Thyroid gland (tissue), 4 donors: ENCODE measurements around the gene KRT32. TPM values are rescaled to one million over a fixed set of nuclear protein-coding genes. Genes with fewer than 3 reads are reported as not detected.

Experiments
- DNase-seq, 2 donors: peaks; one replicate each; pipeline ENCODE4 v3.0.0-alpha.2; 2019
- H3K27ac ChIP-seq, 3 donors: fragments of 200-600 bp; sonication (generic); 1 replicate in 2 of 3; 2 replicates in 1 of 3; pipeline ENCODE4 v1.5.1; 2016 to 2019; ENCODE audit warnings: mild to moderate bottlenecking in 1 of 3, moderate library complexity in 1 of 3
- H3K27me3 ChIP-seq: fragments of 200-600 bp; sonication (generic); one replicate; pipeline ENCODE4 v1.5.1; 2019
- H3K36me3 ChIP-seq, 2 donors: fragments of 200-600 bp; sonication (generic); one replicate each; pipeline ENCODE4 v1.5.1; 2016 to 2019
- H3K4me1 ChIP-seq, 2 donors: fragments of 200-600 bp; sonication (generic); one replicate each; pipeline ENCODE4 v1.5.1; 2017 to 2019
- H3K4me3 ChIP-seq, 3 donors: fragments of 200-600 bp; sonication (generic); replicated peaks in 1 of 3; 1 replicate in 2 of 3; 2 replicates in 1 of 3; pipeline ENCODE4 v1.5.1; 2016; ENCODE audit warnings: mild to moderate bottlenecking in 1 of 3
- H3K9me3 ChIP-seq: fragments of 200-600 bp; sonication (generic); one replicate; pipeline ENCODE4 v1.5.1; 2017
- POLR2A ChIP-seq, 2 donors: fragments of 450-650 bp; IDR thresholded peaks; one replicate each; pipeline ENCODE4 v1.6.1; 2017; ENCODE audit warnings: antibody characterized with exemption in 2 of 2, mild to moderate bottlenecking in 2 of 2, moderate library complexity in 1 of 2
- WGBS, 2 donors: methylation state at CpG; one replicate each; pipeline ENCODE4 v1.1.5; 2017; 5-methylcytosine and 5-hydroxymethylcytosine counted together
- intact Hi-C: fragments of 100-400 bp; cut with DNase I; formaldehyde crosslinking; loops from one replicate; pipeline ENCODE4 v1.15.1; 2023
- total RNA-seq, 4 donors: library from RNA; depleted of rRNA; stranded (reverse); fragments of >200 nt; gene quantifications; one replicate each; pipeline ENCODE4 v1.2.3, GENCODE V29; 2016
- TF ChIP-seq, protein P1 (sequence below), 6 experiments: fragments of 200-600 bp in 3 of 6; fragments of 450-650 bp in 3 of 6; sonication (generic) in 3 of 6; IDR thresholded peaks; one replicate each; pipeline ENCODE4 v1.5.1; 2016 to 2019; ENCODE audit warnings: antibody characterized with exemption in 6 of 6, mild to moderate bottlenecking in 2 of 6, inconsistent platforms in 1 of 6, moderate library complexity in 1 of 6

The KRT32 gene
- total RNA-seq, 4 donors from 2014 or later, result not detected

DNA sequence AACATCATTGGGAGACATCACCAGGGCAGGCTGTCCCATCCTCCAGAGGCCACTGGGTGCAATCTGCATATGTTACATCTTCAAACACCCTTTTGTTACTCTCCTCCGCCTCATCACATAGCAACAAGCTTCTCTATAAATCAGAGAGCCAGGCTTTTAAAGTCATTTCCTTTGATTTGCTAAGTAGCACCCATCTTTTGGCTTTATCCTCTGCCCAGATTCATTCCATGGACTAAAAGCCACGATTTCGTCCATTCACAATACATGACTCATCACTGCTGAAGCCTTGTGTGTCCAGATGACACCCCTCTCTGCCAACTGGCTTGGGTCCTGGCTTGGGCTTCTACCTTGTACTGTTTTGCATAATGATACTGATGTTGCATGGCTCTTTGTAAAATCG, 24.4 kb downstream of the KRT32 start:
- Histone ChIP-seq H3K27me3 (no peaks in the 10 kb centered on the region), H3K4me1 (no peaks in the 10 kb centered on the region), H3K4me3 (no peak overlapping the region), H3K27ac (no peak overlapping the region), H3K9me3 (no peaks in the 10 kb centered on the region), H3K36me3 (no peaks in the 10 kb centered on the region)
- no peak for TF ChIP-seq POLR2A (IDR thresholded peaks at IDR 0.05)
- TF ChIP-seq, protein P1, sequence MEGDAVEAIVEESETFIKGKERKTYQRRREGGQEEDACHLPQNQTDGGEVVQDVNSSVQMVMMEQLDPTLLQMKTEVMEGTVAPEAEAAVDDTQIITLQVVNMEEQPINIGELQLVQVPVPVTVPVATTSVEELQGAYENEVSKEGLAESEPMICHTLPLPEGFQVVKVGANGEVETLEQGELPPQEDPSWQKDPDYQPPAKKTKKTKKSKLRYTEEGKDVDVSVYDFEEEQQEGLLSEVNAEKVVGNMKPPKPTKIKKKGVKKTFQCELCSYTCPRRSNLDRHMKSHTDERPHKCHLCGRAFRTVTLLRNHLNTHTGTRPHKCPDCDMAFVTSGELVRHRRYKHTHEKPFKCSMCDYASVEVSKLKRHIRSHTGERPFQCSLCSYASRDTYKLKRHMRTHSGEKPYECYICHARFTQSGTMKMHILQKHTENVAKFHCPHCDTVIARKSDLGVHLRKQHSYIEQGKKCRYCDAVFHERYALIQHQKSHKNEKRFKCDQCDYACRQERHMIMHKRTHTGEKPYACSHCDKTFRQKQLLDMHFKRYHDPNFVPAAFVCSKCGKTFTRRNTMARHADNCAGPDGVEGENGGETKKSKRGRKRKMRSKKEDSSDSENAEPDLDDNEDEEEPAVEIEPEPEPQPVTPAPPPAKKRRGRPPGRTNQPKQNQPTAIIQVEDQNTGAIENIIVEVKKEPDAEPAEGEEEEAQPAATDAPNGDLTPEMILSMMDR (IDR thresholded peaks at IDR 0.05), result no peak
- no peak for DNase-seq
- WGBS, 2 donors, result 88 to 91% methylated on average over 4 of the region's 4 CpGs
- intact Hi-C loops, result no loop called here

GRCh38 chr17:41440531-41441033, 26.6 kb downstream of the KRT32 start, which contains the start of gene KRT38:
Gene KRT38, minus strand, starts transcription at chr17:41440983. Its CDS starts 62 bp downstream, at chr17:41440921.
- Histone ChIP-seq H3K27me3 (no peaks in the 10 kb centered on the region), H3K27ac (no peak within 1 kb of the TSS), H3K9me3 (no peaks in the 10 kb centered on the region), H3K4me3 (no peak within 1 kb of the TSS), H3K36me3 (no peaks in the 10 kb centered on the region), H3K4me1 (no peaks in the 10 kb centered on the region)
- TF ChIP-seq, protein P1 (IDR thresholded peaks at IDR 0.05), result no peak
- TF ChIP-seq POLR2A (IDR thresholded peaks at IDR 0.05), result no peak
- DNase-seq, result no peak
- 92 to 99% methylated on average over 10 of the region's 10 CpGs for WGBS, 2 donors
- intact Hi-C loops, result no loop called here

DNA sequence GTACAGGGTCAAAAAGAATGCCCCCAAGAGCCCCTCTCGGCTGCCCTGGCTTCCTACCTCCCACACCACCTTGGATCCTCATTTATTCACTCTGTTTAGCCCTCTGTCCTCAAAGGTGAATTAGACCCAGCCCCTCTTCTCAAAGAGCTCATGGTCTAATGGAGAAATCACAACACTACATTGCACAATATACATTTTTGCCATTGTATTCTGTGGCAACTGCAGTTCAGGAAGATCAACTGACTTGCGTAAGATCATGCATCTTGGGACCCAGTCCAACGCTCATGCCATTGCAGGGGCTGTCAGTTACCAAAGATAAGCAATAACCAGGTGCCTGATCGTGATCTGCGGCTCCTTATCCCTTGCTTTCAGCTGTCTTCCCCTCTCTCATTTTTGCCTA, 27.8 kb downstream of the KRT32 start:
- intact Hi-C loops, result no loop called here
- no peak overlapping the region for H3K4me3 ChIP-seq
- no peak overlapping the region for H3K27ac ChIP-seq
- H3K36me3 ChIP-seq, result no peaks in the 10 kb centered on the region
- no peak for DNase-seq
- no peaks in the 10 kb centered on the region for H3K27me3 ChIP-seq
- H3K4me1 ChIP-seq, result no peaks in the 10 kb centered on the region
- TF ChIP-seq, protein P1 (IDR thresholded peaks at IDR 0.05), result no peak
- TF ChIP-seq POLR2A (IDR thresholded peaks at IDR 0.05), result no peak
- H3K9me3 ChIP-seq, result no peaks in the 10 kb centered on the region
- WGBS, 2 donors, result 71 to 85% methylated on average over 4 to 5 of the region's 5 CpGs

DNA sequence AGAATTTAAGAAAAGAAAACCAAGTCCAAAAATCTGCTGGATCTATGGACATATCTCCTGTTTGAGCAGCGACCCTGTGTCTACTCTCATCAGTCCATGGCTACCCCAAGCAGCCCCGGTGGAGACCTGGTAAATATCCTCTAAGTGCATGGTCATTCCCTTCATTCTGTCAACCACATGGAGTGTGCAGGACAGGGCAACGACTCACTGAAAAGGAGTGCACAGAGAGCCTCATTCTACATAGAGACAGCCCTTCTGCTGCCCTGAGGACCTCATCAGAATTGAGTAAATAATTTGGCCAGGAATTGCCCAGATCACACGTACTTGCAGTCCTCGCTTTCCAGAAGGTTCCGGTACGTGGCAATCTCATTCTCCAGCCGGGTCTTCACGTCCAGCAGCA, 29.4 kb downstream of the KRT32 start:
- 84 to 87% methylated on average over 9 of the region's 9 CpGs for WGBS, 2 donors
- Histone ChIP-seq H3K4me3 (no peak overlapping the region), H3K36me3 (no peaks in the 10 kb centered on the region), H3K4me1 (no peaks in the 10 kb centered on the region), H3K9me3 (no peaks in the 10 kb centered on the region), H3K27ac (no peak overlapping the region), H3K27me3 (no peaks in the 10 kb centered on the region)
- no peak for TF ChIP-seq POLR2A (IDR thresholded peaks at IDR 0.05)
- TF ChIP-seq, protein P1 (IDR thresholded peaks at IDR 0.05), result no peak
- no peak for DNase-seq
- intact Hi-C loops, result no loop called here

DNA sequence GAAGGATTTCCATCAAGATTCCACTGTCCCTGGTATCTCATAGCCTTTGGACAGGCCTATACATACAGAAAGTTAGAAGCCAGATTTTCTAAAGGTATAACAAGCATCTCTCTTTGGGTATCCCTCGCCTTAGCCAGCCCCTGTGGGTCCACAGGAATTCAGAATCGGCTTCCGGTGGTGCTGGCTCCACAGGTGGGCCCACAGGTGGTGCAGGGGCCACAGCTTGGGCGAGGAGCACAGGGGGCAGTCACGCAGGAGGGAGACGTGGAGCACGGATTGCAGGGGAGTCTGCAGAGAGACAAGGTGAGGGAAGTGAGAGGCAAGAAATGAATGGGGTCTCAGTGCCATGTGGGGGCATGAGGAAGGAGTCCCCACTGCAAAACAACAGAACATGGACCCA, 29.9 kb downstream of the KRT32 start:
- TF ChIP-seq, protein P1 (IDR thresholded peaks at IDR 0.05), result no peak
- TF ChIP-seq POLR2A (IDR thresholded peaks at IDR 0.05), result no peak
- Histone ChIP-seq H3K27ac (no peak overlapping the region), H3K4me1 (no peaks in the 10 kb centered on the region), H3K36me3 (no peaks in the 10 kb centered on the region), H3K9me3 (no peaks in the 10 kb centered on the region), H3K27me3 (no peaks in the 10 kb centered on the region), H3K4me3 (no peak overlapping the region)
- intact Hi-C loops, result no loop called here
- no peak for DNase-seq
- WGBS, 2 donors, result 88 to 90% methylated on average over 7 of the region's 7 CpGs
